PC-9 (cell line): Measurements from ENCODE around the gene PLD5.

Source experiments
- CTCF ChIP-seq: fragments of 200-600 bp; sonication (generic); conservative IDR thresholded peaks from 2 replicates; pipeline ENCODE4 v1.6.1; 2017; ENCODE audit warnings: mixed run types, antibody characterized with exemption, mild to moderate bottlenecking, moderate library complexity
- EZH2 ChIP-seq: fragments of 200-600 bp; sonication (generic); IDR thresholded peaks from 2 replicates; pipeline ENCODE4 v1.8.0; 2017; ENCODE audit warnings: antibody characterized with exemption, low read depth

GRCh38 chr1:242554577-242554976 lies 30.1 kb upstream of the PLD5 start:
- TF ChIP-seq CTCF (no peak), EZH2 (no peak)
